GM12864 (cell line): Measurements from ENCODE around the gene REXO5.

Source experiments
- DNase-seq: peaks from one replicate; pipeline ENCODE4 v3.0.0-alpha.2; 2011; ENCODE audit warnings: low read depth
- H3K4me3 ChIP-seq: 2 replicates; pipeline ENCODE4 v1.5.1; 2011; ENCODE audit warnings: mild to moderate bottlenecking, low read depth, low read length, control low read depth
- TF ChIP-seq, protein P1 (sequence below): IDR thresholded peaks from 2 replicates; pipeline ENCODE4 v1.5.1; 2011; ENCODE audit warnings: low read depth, mild to moderate bottlenecking, moderate library complexity, low read length, control low read depth, inconsistent platforms; ENCODE audit errors: missing control alignments

The REXO5 gene

DNA sequence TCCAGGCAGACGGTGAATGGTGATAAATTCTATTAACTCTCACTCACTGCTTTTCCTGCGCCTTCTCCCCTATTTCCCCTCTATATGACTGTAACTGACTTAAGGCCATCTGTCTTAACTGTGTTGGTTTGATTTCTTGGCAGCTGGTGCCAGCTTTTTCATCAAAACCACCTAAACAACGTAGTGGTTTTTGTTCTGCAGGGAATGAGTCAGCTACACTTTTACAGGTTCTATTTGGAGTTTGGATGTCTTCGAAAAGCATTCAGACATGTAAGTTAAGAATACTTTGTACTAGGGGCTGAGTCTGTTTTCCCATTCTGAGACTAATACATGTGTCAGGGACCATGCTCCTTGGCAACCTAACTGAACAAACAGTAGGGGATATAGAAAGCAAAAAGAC, 8.5 kb downstream of the REXO5 start:
- no peak for DNase-seq
- no peak overlapping the region for H3K4me3 ChIP-seq
- TF ChIP-seq, protein P1, sequence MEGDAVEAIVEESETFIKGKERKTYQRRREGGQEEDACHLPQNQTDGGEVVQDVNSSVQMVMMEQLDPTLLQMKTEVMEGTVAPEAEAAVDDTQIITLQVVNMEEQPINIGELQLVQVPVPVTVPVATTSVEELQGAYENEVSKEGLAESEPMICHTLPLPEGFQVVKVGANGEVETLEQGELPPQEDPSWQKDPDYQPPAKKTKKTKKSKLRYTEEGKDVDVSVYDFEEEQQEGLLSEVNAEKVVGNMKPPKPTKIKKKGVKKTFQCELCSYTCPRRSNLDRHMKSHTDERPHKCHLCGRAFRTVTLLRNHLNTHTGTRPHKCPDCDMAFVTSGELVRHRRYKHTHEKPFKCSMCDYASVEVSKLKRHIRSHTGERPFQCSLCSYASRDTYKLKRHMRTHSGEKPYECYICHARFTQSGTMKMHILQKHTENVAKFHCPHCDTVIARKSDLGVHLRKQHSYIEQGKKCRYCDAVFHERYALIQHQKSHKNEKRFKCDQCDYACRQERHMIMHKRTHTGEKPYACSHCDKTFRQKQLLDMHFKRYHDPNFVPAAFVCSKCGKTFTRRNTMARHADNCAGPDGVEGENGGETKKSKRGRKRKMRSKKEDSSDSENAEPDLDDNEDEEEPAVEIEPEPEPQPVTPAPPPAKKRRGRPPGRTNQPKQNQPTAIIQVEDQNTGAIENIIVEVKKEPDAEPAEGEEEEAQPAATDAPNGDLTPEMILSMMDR = no peak

DNA sequence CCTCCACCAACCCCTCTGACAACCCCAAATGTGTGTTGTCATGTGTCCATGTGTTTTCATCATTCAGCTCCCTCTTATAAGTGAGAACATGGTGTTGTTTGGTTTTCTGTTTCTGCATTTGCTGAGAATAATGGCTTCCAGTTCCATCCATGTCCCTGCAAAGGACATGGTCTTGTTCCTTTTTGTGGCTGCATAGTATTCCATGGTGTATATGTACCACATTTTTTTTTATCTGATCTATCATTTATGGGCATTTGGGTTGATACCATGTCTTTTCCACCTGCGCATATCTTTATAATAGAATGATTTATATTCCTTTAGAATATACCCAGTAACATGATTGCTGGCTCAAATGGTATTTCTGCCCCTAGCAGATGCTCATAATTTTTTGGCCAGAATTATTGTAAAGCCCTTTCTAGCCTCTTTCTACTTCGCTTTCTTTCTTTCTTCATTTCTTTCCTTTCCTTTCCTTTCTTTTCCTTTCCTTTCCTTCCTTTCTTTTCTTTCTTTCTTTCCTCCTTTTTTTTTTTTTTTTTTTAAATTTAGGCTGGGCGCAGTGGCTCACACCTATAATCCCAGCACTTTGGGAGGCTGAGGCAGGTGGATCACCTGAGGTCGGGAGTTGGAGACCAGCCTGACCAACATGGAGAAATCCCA, 12.7 kb downstream of the REXO5 start:
- DNase-seq = no peak

DNA sequence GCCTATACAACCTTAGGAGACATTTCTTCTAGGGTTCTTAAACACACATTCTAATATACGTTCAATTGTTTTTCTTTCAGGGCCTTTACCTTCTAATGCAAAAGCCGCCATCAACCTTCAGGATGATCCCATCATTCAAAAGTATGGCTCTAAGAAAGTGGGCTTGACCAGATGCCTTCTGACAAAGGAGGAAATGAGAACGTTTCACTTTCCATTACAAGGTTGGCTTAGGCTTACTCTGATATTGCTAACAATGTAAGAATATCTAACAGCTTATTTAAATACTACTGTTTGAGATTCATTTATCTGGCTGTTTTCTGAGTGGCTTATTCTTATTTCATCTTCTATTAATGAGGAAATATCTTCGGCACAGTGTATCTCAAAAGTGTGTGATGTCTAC, 15.4 kb downstream of the REXO5 start:
- DNase-seq = no peak
- TF ChIP-seq, protein P1 = no peak
- H3K4me3 ChIP-seq = no peak overlapping the region

More for the DNA sequence above, 12.7 kb downstream of the REXO5 start:
- TF ChIP-seq, protein P1 = no peak
- no peak overlapping the region for H3K4me3 ChIP-seq

DNA sequence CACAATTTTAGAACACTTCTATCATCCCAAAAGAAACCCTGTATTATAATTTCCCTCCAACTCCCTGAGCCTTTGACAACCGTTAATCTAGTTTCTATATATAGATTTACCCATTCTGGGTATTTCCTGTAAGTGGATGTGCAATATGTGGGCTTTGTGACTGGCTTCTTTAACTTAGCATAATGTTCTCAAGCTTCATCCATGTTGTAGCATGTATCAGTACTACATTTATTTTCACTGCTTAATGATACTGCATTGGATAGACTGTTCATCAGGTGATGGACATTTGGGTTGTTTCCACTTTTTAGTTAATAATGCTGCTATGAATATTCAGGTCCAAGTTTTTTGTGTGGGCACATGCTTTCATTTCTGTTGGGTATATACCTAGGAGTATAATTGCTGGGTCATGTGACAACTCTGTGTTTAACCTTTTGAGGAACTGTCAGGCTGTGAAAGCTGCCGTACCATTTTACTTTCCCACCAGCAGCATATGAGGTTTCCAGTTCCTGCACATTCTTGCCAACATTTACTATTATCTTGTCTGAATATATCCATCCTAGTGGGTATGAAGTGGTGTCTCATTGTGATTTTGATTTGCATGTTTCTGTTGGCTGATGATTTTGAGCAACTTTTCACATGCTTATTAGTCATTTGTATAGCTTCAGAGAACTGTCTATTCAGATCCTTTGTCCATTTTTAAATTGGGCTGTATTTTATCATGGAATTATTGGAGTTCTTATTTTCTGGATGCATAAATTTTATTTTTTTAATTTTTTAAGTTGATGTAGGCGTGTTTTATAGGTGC, 16.4 kb downstream of the REXO5 start:
- no peak for DNase-seq
- no peak overlapping the region for H3K4me3 ChIP-seq
- TF ChIP-seq, protein P1 = no peak

DNA sequence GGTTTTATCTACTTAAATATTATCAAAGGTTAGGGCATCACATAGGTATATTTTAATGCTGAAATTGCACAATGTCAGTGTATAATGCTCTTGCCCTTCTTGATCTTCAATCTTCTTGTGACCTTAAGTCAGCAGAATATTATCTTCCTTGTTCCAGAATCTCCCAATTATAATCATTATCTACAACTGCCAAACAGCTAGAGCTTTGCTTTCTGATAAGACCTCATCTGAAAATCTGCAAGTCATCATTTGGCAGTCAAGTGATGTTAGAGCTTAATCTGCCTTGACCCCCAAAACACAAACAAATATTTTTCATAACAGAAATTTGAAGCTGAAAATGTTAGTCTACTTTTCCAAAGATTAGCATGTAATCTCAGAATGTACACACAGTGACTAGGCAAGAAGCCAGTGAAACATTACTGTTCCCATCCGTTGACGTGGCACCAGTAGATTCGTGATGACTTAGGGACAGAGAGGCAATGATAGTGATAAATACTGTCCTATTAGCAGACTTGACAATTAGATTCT, 19.8 kb downstream of the REXO5 start:
- TF ChIP-seq, protein P1 = no peak
- DNase-seq = no peak
- no peak overlapping the region for H3K4me3 ChIP-seq

DNA sequence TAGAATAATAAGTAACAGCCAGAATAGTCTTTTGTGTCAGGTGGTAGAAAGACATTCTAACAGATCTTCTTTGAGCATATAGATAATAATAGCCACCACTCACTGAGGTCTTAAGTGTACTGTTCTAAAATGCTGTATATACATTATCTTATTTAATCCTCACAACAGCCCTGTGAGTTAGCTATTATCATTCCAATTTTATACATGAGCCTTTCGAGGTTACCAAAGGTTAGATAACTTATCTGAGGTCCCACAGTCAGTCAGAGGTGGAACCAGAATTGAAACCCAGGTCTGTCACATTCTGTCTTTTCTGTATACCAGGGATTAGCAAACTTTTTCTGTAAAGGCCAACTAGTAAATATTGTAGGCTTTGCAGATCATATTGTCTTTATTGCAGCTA, 23.2 kb downstream of the REXO5 start:
- no peak for DNase-seq
- TF ChIP-seq, protein P1 = no peak
- no peak overlapping the region for H3K4me3 ChIP-seq
